Lung (tissue), 12 donors: ENCODE results near the gene MYO18A. TPM values are rescaled to one million over a fixed set of nuclear protein-coding genes. Genes with fewer than 3 reads are reported as not detected.
A peak's percentile ranks its signal among the peaks of the same experiment; 100 is the strongest.

Experiments used
- ATAC-seq: fragments of 200-7000 bp; cut with Tn5 transposase; one replicate; pipeline ENCODE4 v1.9.1; 2020; ENCODE audit warnings: moderate number of reproducible peaks; ENCODE audit not compliant: insufficient read depth, low FRiP score
- DNase-seq, 3 donors: peaks; one replicate each; pipeline ENCODE4 v3.0.0-alpha.2; 2013 to 2017
- H3K27ac ChIP-seq, 2 donors: one replicate each; pipeline ENCODE4 v1.5.1; 2013; ENCODE audit warnings: mild to moderate bottlenecking in 2 of 2, moderate library complexity in 2 of 2, control low read depth in 1 of 2, inconsistent platforms in 1 of 2, low read depth in 1 of 2, low read length in 1 of 2
- H3K27me3 ChIP-seq, 3 donors: one replicate each; pipeline ENCODE4 v1.5.1; 2013; ENCODE audit warnings: low read length in 2 of 3; ENCODE audit not compliant: control insufficient read depth in 3 of 3, insufficient read depth in 3 of 3
- H3K36me3 ChIP-seq, 4 donors: one replicate each; pipeline ENCODE4 v1.5.1; 2013; ENCODE audit warnings: low read length in 4 of 4, mild to moderate bottlenecking in 1 of 4, moderate library complexity in 1 of 4; ENCODE audit not compliant: control insufficient read depth in 4 of 4, insufficient read depth in 4 of 4
- H3K4me1 ChIP-seq, 5 donors: one replicate each; pipeline ENCODE4 v1.5.1; 2013; ENCODE audit warnings: low read length in 5 of 5, mild to moderate bottlenecking in 2 of 5, moderate library complexity in 1 of 5; ENCODE audit not compliant: control insufficient read depth in 5 of 5, insufficient read depth in 5 of 5
- H3K4me3 ChIP-seq: one replicate; pipeline ENCODE4 v1.5.1; 2013; ENCODE audit warnings: mild to moderate bottlenecking, control low read depth, moderate library complexity
- H3K9ac ChIP-seq, 2 donors: one replicate each; pipeline ENCODE4 v1.5.1; 2013; ENCODE audit warnings: low read length in 2 of 2, control low read depth in 1 of 2; ENCODE audit not compliant: insufficient read depth in 1 of 2
- H3K9me3 ChIP-seq, 4 donors: one replicate each; pipeline ENCODE4 v1.5.1; 2013; ENCODE audit warnings: low read length in 3 of 4, mild to moderate bottlenecking in 1 of 4, moderate library complexity in 1 of 4; ENCODE audit not compliant: control insufficient read depth in 4 of 4, insufficient read depth in 3 of 4
- WGBS, 2 donors: extraction: QIAGEN DNeasy Blood & Tissue Kit; methylation state at CpG; one replicate each; pipeline ENCODE4 v1.1.7; 2013; 5-methylcytosine and 5-hydroxymethylcytosine counted together
- polyA plus RNA-seq, 2 donors: library from polyadenylated mRNA; stranded (reverse); fragments of 200-250 nt; gene quantifications; one replicate each; pipeline ENCODE4 v1.2.1, GENCODE V29; 2013
- total RNA-seq, 2 donors: library from RNA; depleted of rRNA in 1 of 2; stranded (reverse); fragments of >200 nt in 1 of 2; gene quantifications; one replicate each; pipeline ENCODE4 v1.2.1, GENCODE V29; 2014 to 2021
- TF ChIP-seq, protein P1 (sequence below): IDR thresholded peaks from 2 replicates; pipeline ENCODE4 v1.5.1; 2012; ENCODE audit warnings: mild to moderate bottlenecking; ENCODE audit errors: control extremely low read depth, extremely low read depth
- donor health status: control.
- donor health status: control.
- donor health status: Bipolar disorder and iron deficiency.
- donor health status: healthy.
- donor health status: DM: yes; HTN: yes; CAD: no.

The MYO18A gene
- total and polyA plus RNA-seq, 4 donors: 19.0 to 65.2 (median 49.3) TPM

DNA sequence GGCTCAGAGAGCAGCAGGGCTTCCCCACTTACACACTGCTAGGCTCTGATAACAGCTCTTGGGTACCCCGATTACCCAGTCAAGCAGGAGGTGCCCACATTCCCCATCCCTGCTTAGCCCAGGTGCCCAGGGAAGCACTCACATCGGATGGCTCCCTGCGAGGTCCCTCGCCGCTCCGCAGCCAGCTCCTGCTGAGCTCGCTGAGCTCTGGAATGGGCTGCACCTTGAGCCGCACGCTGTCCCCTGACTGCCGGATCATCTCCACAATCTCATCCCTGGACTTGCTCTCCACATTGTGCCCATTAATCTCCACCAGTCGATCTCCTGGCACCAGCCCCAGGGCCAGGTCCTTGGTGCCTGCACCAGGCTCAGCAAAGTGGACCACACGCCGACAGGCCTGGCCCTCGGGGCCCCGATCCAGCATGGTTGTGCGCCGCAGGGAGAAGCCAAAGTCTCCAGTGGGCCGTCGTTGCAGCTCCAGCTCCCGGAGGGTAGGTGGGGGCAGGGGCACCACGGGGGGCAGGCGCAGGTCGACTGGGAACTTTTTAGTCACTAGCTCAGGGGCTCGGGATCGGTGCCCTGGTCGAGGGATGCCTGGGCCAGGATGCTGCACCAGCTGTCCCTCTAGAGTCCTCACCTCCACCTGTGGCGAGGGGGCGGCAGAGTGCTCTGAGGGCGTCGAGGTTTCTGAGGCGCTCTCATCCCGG, 14.2 kb downstream of the MYO18A start:
- H3K27ac ChIP-seq: peak overlapping the region in 1 of 2 donors; percentile 6
- no peak for DNase-seq
- H3K4me3 ChIP-seq: no peak overlapping the region
- no peaks in the 10 kb centered on the region for H3K27me3 ChIP-seq
- TF ChIP-seq, protein P1, sequence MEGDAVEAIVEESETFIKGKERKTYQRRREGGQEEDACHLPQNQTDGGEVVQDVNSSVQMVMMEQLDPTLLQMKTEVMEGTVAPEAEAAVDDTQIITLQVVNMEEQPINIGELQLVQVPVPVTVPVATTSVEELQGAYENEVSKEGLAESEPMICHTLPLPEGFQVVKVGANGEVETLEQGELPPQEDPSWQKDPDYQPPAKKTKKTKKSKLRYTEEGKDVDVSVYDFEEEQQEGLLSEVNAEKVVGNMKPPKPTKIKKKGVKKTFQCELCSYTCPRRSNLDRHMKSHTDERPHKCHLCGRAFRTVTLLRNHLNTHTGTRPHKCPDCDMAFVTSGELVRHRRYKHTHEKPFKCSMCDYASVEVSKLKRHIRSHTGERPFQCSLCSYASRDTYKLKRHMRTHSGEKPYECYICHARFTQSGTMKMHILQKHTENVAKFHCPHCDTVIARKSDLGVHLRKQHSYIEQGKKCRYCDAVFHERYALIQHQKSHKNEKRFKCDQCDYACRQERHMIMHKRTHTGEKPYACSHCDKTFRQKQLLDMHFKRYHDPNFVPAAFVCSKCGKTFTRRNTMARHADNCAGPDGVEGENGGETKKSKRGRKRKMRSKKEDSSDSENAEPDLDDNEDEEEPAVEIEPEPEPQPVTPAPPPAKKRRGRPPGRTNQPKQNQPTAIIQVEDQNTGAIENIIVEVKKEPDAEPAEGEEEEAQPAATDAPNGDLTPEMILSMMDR: no peak
- no peaks in the 10 kb centered on the region for H3K9me3 ChIP-seq
- H3K4me1 ChIP-seq: peaks cover 0 to 18% (median 12%) of the 10 kb centered on the region in 5 donors
- no peak for ATAC-seq
- WGBS, 2 donors: 94 to 96% methylated on average over 30 to 32 of the region's 32 CpGs
- H3K9ac ChIP-seq: no peak overlapping the region
- H3K36me3 ChIP-seq: peaks cover 5 to 14% (median 9%) of the 10 kb centered on the region in 4 donors

- H3K4me3 ChIP-seq: no peak overlapping the region
- WGBS, 2 donors: 91 to 92% methylated on average over 3 of the region's 3 CpGs
- no peaks in the 10 kb centered on the region for H3K9me3 ChIP-seq
- peaks cover 5 to 14% (median 9%) of the 10 kb centered on the region in 4 donors for H3K36me3 ChIP-seq
- H3K4me1 ChIP-seq: peaks cover 0 to 22% (median 16%) of the 10 kb centered on the region in 5 donors
- ATAC-seq: no peak
- H3K9ac ChIP-seq: no peak overlapping the region
- H3K27ac ChIP-seq: no peak overlapping the region
- DNase-seq: no peak
- TF ChIP-seq, protein P1: no peak
- H3K27me3 ChIP-seq: no peaks in the 10 kb centered on the region
Measured at GRCh38 chr17:29165261-29165660, 14.9 kb downstream of the MYO18A start.

- 92 to 94% methylated on average over 3 of the region's 3 CpGs for WGBS, 2 donors
- Histone ChIP-seq H3K9ac (no peak overlapping the region), H3K9me3 (no peaks in the 10 kb centered on the region), H3K4me3 (no peak overlapping the region), H3K27me3 (no peaks in the 10 kb centered on the region), H3K36me3 (peaks cover 5 to 14% (median 9%) of the 10 kb centered on the region in 4 donors), H3K4me1 (peaks cover 9 to 39% (median 21%) of the 10 kb centered on the region in 5 donors), H3K27ac (no peak overlapping the region)
- ATAC-seq: no peak
- TF ChIP-seq, protein P1: no peak
- no peak for DNase-seq
Measured at GRCh38 chr17:29163563-29163962, 16.6 kb downstream of the MYO18A start.

DNA sequence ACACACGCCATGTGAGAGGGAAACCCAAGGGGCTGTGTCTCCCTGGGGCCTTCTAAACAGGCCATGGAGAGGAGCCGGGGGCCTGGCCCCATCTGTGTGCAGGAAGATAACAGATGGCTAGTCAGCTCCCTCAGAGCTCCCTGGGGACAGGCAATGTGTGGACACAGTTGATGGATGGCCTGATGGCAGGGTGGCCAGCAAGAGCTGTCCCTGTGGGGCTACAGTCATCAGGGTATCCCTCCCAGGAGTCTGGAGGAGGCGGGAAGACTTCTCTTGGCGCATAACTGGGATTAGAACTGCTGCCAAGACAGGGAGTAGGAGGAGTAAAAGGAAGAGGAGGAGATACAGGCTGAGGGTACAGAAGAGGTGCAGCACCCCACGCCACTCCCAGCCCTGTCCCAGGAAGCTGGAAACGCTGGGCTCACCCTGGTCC, 17.3 kb downstream of the MYO18A start:
- WGBS, 2 donors: 73 to 90% methylated on average over 6 of the region's 6 CpGs

More for the DNA sequence above, 17.3 kb downstream of the MYO18A start:
- H3K9me3 ChIP-seq: no peaks in the 10 kb centered on the region
- ATAC-seq: no peak
- H3K4me1 ChIP-seq: peaks cover 3 to 42% (median 26%) of the 10 kb centered on the region in 5 donors
- H3K9ac ChIP-seq: no peak overlapping the region
- H3K4me3 ChIP-seq: no peak overlapping the region
- no peak overlapping the region for H3K27ac ChIP-seq
- H3K27me3 ChIP-seq: no peaks in the 10 kb centered on the region
- DNase-seq: peak; percentile 53 to 78 (median 71)
- TF ChIP-seq, protein P1: no peak
- peaks cover 5 to 14% (median 9%) of the 10 kb centered on the region in 4 donors for H3K36me3 ChIP-seq
